Liver (tissue), 3 donors: ENCODE results near the gene MED27.

ENCODE experiments used
- JUND ChIP-seq, 2 donors: IDR thresholded peaks; 2 replicates each; pipeline ENCODE4 v1.6.1; 2016; ENCODE audit warnings: antibody characterized with exemption in 2 of 2
- SP1 ChIP-seq: IDR thresholded peaks from 2 replicates; pipeline ENCODE4 v1.6.1; 2018; ENCODE audit warnings: antibody characterized with exemption, mild to moderate bottlenecking
- TF ChIP-seq, protein P1 (sequence below): IDR thresholded peaks from 2 replicates; pipeline ENCODE4 v1.6.1; 2016; ENCODE audit warnings: antibody characterized with exemption
- TF ChIP-seq, protein P2 (sequence below): fragments of 150-350 bp; IDR thresholded peaks from 2 replicates; pipeline ENCODE4 v1.5.1; 2017; ENCODE audit warnings: improper control_type of control experiment, low read depth, low read length; ENCODE audit not compliant: missing input control
- donor health status: healthy.
- donor health status: healthy.

DNA sequence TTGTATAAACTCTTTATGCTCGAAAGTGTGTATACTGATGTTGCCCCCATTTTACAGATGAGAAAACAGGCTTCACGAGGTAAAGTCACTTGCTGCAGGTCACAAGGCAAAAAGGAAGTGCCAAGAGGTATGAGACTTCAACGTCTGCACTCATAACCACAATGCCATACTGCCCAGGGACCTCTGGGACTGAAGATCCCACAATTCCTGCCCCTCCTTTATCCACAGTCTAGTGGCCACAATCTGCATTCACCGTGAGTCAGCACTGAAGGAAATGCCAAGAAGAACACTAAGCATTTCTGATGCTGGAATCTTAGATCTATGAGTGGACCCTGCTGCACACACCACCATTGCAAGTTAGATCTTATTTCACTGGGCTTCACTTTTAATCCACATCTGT is 37.3 kb downstream of the MED27 start:
- TF ChIP-seq JUND (IDR thresholded peaks at IDR 0.05) (no peak), SP1 (no peak)
- TF ChIP-seq, protein P1, sequence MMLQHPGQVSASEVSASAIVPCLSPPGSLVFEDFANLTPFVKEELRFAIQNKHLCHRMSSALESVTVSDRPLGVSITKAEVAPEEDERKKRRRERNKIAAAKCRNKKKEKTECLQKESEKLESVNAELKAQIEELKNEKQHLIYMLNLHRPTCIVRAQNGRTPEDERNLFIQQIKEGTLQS = no peak
- TF ChIP-seq, protein P2, sequence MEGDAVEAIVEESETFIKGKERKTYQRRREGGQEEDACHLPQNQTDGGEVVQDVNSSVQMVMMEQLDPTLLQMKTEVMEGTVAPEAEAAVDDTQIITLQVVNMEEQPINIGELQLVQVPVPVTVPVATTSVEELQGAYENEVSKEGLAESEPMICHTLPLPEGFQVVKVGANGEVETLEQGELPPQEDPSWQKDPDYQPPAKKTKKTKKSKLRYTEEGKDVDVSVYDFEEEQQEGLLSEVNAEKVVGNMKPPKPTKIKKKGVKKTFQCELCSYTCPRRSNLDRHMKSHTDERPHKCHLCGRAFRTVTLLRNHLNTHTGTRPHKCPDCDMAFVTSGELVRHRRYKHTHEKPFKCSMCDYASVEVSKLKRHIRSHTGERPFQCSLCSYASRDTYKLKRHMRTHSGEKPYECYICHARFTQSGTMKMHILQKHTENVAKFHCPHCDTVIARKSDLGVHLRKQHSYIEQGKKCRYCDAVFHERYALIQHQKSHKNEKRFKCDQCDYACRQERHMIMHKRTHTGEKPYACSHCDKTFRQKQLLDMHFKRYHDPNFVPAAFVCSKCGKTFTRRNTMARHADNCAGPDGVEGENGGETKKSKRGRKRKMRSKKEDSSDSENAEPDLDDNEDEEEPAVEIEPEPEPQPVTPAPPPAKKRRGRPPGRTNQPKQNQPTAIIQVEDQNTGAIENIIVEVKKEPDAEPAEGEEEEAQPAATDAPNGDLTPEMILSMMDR = no peak
